Motor neuron (in vitro differentiated cells): ENCODE measurements around the gene CPOX. TPM values are rescaled to one million over a fixed set of nuclear protein-coding genes. Genes with fewer than 3 reads are reported as not detected.

Experiments used
- ATAC-seq, 8 experiments: fragments of 200-7000 bp; cut with Tn5 transposase; replicated peaks in 6 of 8; 2 replicates each; pipeline ENCODE4 v1.8.0; 2021; ENCODE audit warnings: mild to moderate bottlenecking in 8 of 8, moderate library complexity in 8 of 8
- H3K27ac ChIP-seq, 2 donors: fragments of 250-450 bp; sonication (Bioruptor Pico); 2 replicates each; pipeline ENCODE4 v1.9.0; 2021; ENCODE audit warnings: antibody characterized with exemption in 2 of 2, mild to moderate bottlenecking in 2 of 2, moderate library complexity in 1 of 2
- H3K4me1 ChIP-seq, 2 donors: fragments of 250-450 bp; sonication (Bioruptor Pico); replicated peaks in 1 of 2; 2 replicates each; pipeline ENCODE4 v1.6.1; 2021; ENCODE audit warnings: antibody characterized with exemption in 2 of 2, mild to moderate bottlenecking in 2 of 2, moderate library complexity in 1 of 2
- H3K4me3 ChIP-seq, 5 donors: fragments of 250-450 bp; sonication (Bioruptor Pico); 2 replicates each; pipeline ENCODE4 v1.9.0; 2021; ENCODE audit warnings: antibody characterized with exemption in 5 of 5, mild to moderate bottlenecking in 5 of 5, moderate library complexity in 4 of 5
- WGBS, 10 experiments: fragments of 450-650 bp; shearing (Covaris generic); methylation state at CpG; one replicate each; pipeline ENCODE4 v1.0.0; 2022; 5-methylcytosine and 5-hydroxymethylcytosine counted together
- in situ Hi-C, 9 experiments: fragments of 400-800 bp; cut with MboI; loops; one replicate each; pipeline ENCODE4 v1.15.0; 2021; ENCODE audit warnings: low sequenced_read_pairs in 9 of 9, low pct_unique_long_range_greater_than_20kb in 2 of 9; ENCODE audit not compliant: unreplicated experiment in 9 of 9
- total RNA-seq, 8 experiments: library from RNA; unstranded; fragments of 300-600 nt; gene quantifications; 2 replicates each; pipeline versions ENCODE4 v1.2.3 to v1.2.4, GENCODE V29; 2022

CPOX gene
- total RNA-seq, 8 experiments from 2014 or later: 7.8 to 17.1 (median 11.3) TPM

DNA sequence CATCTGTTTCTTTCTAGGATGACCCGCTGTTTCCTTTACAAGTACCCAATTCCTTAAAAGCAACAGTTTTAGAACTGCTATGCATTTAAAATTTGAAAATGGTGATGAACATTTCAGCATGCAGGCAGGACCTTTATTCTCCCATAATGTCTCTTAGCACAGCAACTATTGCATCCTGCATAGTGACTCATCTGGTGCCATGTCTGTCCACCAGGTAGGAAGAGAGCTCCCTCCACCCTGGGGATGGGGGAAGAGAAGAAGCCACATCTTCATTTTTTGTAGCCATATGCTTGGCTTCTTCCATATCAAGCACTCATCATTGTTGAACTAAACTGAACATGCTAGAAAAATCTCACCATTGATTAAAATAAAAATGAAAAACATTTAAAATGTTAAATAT lies 51.7 kb downstream of the CPOX start:
- no peaks in the 10 kb centered on the region for H3K4me1 ChIP-seq
- no peak overlapping the region for H3K27ac ChIP-seq
- no peak for ATAC-seq
- in situ Hi-C loops: no loop called here
- 33 to 100% (median 93%) methylated on average over 1 of the region's 1 CpG; no CpG with 5 or more reads in 2 of the 10 experiments for WGBS, 10 experiments
- no peak overlapping the region for H3K4me3 ChIP-seq

DNA sequence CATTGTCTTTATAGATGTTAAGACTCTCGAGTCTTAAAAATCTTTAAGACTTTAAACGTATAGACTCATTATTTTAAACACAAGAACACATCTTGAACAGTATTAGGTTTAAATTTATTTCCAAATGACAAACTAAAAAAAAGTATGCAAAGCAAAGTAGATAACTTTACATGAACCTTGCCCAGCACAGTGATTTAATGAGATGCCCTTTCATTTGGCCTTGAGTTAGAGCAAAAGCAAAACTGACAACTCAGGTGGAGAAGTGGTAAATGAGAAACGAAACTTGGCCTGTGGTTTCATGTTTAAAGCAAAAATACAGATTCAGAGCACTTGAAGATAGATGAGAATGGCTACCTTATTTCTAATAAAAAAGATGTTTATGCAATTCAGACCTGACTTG lies 53.1 kb downstream of the CPOX start:
- ATAC-seq: no peak
- no peak overlapping the region for H3K27ac ChIP-seq
- H3K4me3 ChIP-seq: no peak overlapping the region
- in situ Hi-C loops: no loop called here
- whole genome bisulfite sequencing, 10 experiments: 35 to 91% (median 86%) methylated on average over 1 to 3 of the region's 3 CpGs; no CpG with 5 or more reads in 1 of the 10 experiments
- no peaks in the 10 kb centered on the region for H3K4me1 ChIP-seq

DNA sequence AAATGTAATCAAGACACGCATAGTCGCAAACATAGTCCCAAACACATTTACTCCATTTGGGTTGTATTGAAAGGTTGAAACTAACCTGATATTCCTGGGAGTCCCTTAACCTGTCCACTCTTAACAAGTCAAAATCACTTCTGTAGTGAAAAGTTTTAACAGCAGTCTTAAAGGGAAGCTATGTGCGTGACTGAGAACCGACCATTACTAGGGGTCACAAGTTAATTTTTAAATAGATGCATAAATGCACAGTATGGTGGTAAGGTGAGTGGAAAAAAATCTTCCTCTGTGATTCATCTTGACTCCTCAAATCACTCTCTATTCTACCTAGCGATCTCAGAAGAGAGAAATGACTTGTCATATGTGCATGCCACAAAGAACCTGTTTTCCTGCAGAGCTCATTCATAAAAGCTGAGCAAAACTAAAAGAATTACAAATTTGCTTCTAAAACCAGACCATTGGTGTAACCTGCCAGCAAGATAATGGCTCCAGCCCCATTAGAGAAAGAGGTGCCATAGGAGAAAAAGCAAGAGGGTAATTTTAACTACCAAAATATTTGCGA lies 56.9 kb downstream of the CPOX start:
- in situ Hi-C loops: no loop called here
- ATAC-seq: no peak
- H3K27ac ChIP-seq: no peak overlapping the region
- WGBS, 10 experiments: 58 to 100% (median 89%) methylated on average over 1 to 6 of the region's 6 CpGs
- H3K4me3 ChIP-seq: no peak overlapping the region
- no peaks in the 10 kb centered on the region for H3K4me1 ChIP-seq

DNA sequence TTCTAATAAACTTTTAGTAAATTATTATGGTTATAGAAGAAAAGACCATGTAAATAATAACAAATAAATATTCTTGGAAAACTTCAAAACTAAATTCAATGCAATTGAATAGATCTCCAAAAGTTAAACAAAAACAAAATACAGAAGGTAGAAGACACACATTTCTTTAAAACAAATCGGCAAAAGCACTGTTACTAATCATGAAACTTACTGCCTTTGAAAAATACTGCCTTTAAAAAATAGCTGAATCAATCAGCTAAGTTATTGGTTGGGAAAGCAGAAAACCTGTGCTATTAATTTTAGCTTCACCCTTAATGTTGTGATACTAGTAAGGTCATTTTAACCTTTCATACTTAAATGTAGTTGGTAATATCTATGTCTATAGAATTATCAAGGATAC lies 58.7 kb downstream of the CPOX start:
- 22 to 100% (median 92%) methylated on average over 1 of the region's 1 CpG for whole genome bisulfite sequencing, 10 experiments
- H3K27ac ChIP-seq: no peak overlapping the region
- no peak overlapping the region for H3K4me3 ChIP-seq
- peaks cover 0 to 4% of the 10 kb centered on the region in 2 donors for H3K4me1 ChIP-seq
- ATAC-seq: no peak
- in situ Hi-C loops: no loop called here

GRCh38 chr3:98534168-98534567 lies 59.2 kb downstream of the CPOX start:
- Histone ChIP-seq H3K4me1 (peaks cover 0 to 7% of the 10 kb centered on the region in 2 donors), H3K27ac (no peak overlapping the region), H3K4me3 (no peak overlapping the region)
- no peak for ATAC-seq
- WGBS, 10 experiments: 86 to 100% (median 96%) methylated on average over 1 to 2 of the region's 2 CpGs
- in situ Hi-C loops: no loop called here

- no peak for ATAC-seq
- in situ Hi-C loops: no loop called here
- Histone ChIP-seq H3K4me3 (no peak overlapping the region), H3K4me1 (peaks cover 0 to 7% of the 10 kb centered on the region in 2 donors), H3K27ac (no peak overlapping the region)
- WGBS, 10 experiments: 40 to 100% (median 90%) methylated on average over 1 to 6 of the region's 6 CpGs; no CpG with 5 or more reads in 2 of the 10 experiments
Measured at GRCh38 chr3:98532709-98533571, 60.5 kb downstream of the CPOX start.

DNA sequence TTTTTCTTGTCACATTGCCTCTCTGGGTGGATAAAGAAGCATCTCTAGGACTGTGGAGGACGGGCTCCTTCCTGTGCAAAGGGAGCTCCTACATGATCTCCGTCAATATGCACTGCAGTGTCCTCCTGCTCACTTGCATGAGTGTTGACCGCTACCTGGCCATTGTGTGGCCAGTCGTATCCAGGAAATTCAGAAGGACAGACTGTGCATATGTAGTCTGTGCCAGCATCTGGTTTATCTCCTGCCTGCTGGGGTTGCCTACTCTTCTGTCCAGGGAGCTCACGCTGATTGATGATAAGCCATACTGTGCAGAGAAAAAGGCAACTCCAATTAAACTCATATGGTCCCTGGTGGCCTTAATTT lies 61.2 kb downstream of the CPOX start:
- WGBS, 10 experiments: 50 to 100% (median 83%) methylated on average over 1 to 4 of the region's 5 CpGs; no CpG with 5 or more reads in 5 of the 10 experiments
- no peak for ATAC-seq
- Histone ChIP-seq H3K4me3 (no peak overlapping the region), H3K27ac (no peak overlapping the region), H3K4me1 (peaks cover 0 to 7% of the 10 kb centered on the region in 2 donors)
- in situ Hi-C loops: no loop called here

DNA sequence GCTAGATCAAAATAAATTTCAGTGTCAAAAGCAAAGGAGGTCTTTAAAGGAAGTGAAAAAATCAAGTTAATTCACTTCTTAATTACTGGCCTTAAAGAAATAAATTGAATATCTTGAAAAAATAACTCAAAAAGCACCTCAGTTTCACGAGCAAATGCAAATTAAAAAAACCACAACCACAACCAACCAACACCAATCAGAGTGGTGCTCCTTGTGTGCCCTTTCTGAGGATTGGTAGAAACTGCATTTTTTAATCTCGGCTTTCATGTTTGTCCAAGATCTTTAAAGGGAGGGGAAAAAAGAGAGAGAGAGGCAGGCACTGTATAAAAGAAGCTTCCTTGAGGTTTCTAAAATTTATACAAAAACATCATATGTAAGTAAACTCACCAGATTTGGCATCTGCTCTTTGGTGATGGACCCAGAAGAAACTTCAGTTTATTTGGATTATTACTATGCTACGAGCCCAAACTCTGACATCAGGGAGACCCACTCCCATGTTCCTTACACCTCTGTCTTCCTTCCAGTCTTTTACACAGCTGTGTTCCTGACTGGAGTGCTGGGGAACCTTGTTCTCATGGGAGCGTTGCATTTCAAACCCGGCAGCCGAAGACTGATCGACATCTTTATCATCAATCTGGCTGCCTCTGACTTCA lies 61.7 kb downstream of the CPOX start, which contains the start of gene GPR15:
Gene GPR15 (plus strand): TSS at position 357 of the 653 bp plus-strand sequence. CDS start 56 bp downstream, at position 413.
- Histone ChIP-seq H3K27ac (no peak within 1 kb of the TSS), H3K4me3 (no peak within 1 kb of the TSS), H3K4me1 (peaks cover 0 to 7% of the 10 kb centered on the region in 2 donors)
- no peak for ATAC-seq
- in situ Hi-C loops: no loop called here
- 38 to 100% (median 70%) methylated on average over 1 to 7 of the region's 7 CpGs; no CpG with 5 or more reads in 1 of the 10 experiments for WGBS, 10 experiments

- peaks cover 0 to 7% of the 10 kb centered on the region in 2 donors for H3K4me1 ChIP-seq
- WGBS, 10 experiments: 0 to 100% (median 83%) methylated on average over 1 to 2 of the region's 2 CpGs
- no peak overlapping the region for H3K27ac ChIP-seq
- in situ Hi-C loops: no loop called here
- ATAC-seq: no peak
- H3K4me3 ChIP-seq: no peak overlapping the region
Measured at GRCh38 chr3:98530676-98531075, 62.7 kb downstream of the CPOX start.

- H3K4me1 ChIP-seq: peaks cover 0 to 7% of the 10 kb centered on the region in 2 donors
- WGBS, 10 experiments: 31 to 100% (median 70%) methylated on average over 1 to 8 of the region's 8 CpGs; no CpG with 5 or more reads in 3 of the 10 experiments
- no peak overlapping the region for H3K27ac ChIP-seq
- in situ Hi-C loops: no loop called here
- H3K4me3 ChIP-seq: no peak overlapping the region
- peak in 4 of 8 experiments; percentile 65 to 73 (median 69) for ATAC-seq
Measured at GRCh38 chr3:98529856-98530459, 63.5 kb downstream of the CPOX start.
